ENCODE measurements around the gene PRPF6. TPM values are rescaled to one million over a fixed set of nuclear protein-coding genes. Genes with fewer than 3 reads are reported as not detected.

The PRPF6 gene
- total and polyA plus RNA-seq, 2 of the 13 experiments (the other 11 are each of a cell fraction or from before 2014, with no cell fraction given), result 63.7 to 101 TPM

DNA sequence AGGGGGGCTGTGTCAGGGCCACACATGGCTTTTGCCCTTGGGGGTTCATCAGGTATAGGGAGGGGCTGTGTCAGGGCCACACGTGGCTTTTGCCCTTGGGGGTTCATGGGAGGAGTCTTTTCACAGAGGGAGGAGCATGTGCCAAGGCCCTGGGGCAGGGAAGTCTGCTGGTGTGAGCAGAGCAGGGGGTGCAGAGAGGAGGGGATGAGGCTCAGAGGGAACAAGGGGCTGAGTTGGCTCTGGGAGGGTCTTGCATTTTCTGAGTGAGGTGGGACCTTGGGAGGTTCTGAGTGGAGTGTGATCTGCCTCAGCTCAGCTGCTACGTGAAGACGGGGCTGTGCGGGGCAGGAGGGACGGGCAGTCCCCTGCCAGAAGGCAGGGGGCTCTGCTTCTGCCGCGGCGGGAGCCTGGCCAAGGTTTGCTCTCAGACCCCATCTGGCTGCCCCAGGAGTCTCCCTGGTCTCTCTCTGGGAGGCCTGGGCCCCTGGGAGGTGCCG, 74.5 kb downstream of the PRPF6 start (continued):
- TF ChIP-seq, protein P1, sequence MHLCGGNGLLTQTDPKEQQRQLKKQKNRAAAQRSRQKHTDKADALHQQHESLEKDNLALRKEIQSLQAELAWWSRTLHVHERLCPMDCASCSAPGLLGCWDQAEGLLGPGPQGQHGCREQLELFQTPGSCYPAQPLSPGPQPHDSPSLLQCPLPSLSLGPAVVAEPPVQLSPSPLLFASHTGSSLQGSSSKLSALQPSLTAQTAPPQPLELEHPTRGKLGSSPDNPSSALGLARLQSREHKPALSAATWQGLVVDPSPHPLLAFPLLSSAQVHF (CRISPR knock-in tag; IDR thresholded peaks at IDR 0.05), result no peak
- TF ChIP-seq KDM5B (CRISPR knock-in tag; IDR thresholded peaks at IDR 0.05; ENCODE audit: borderline replicate concordance) (no peak; the same call in 1 of the 2 replicates), NKX3-1 (CRISPR knock-in tag; IDR thresholded peaks at IDR 0.05) (peak; percentile 32; the same call in 1 of the 2 replicates), DNMT1 (CRISPR knock-in tag; IDR thresholded peaks at IDR 0.05) (no peak; the same call in 1 of the 2 replicates), ZNF333 (CRISPR knock-in tag; IDR thresholded peaks at IDR 0.05; ENCODE audit: borderline replicate concordance) (peak; percentile 83; the same call in 1 of the 2 replicates), SP2 (CRISPR knock-in tag; IDR thresholded peaks at IDR 0.05) (0 out of 2 replicates have a peak, but pooled peaks have one; percentile 6), ARID2 (CRISPR knock-in tag; IDR thresholded peaks at IDR 0.05; ENCODE audit: borderline replicate concordance) (0 out of 2 replicates have a peak, but pooled peaks have one; percentile 11), DPF2 (CRISPR knock-in tag; IDR thresholded peaks at IDR 0.05; ENCODE audit: borderline replicate concordance, low read depth) (0 out of 2 replicates have a peak, but pooled peaks have one; percentile 23), TP53 (CRISPR knock-in tag; conservative IDR thresholded peaks at IDR 0.05) (0 out of 2 replicates have a peak, but pooled peaks have one; percentile 20), SNRNP70 (IDR thresholded peaks at IDR 0.05; ENCODE audit: low read depth, low read length) (no peak), ZNF263 (CRISPR knock-in tag; IDR thresholded peaks at IDR 0.05) (peak; percentile 88), ZNF629 (CRISPR knock-in tag; conservative IDR thresholded peaks at IDR 0.05) (no peak), ZNF878 (CRISPR knock-in tag; IDR thresholded peaks at IDR 0.05) (no peak), BHLHE40 (IDR thresholded peaks at IDR 0.05; ENCODE audit: low read length) (no peak), ZNF816 (CRISPR knock-in tag; IDR thresholded peaks at IDR 0.05; ENCODE audit: borderline replicate concordance) (no peak)
- TF ChIP-seq, protein P2, sequence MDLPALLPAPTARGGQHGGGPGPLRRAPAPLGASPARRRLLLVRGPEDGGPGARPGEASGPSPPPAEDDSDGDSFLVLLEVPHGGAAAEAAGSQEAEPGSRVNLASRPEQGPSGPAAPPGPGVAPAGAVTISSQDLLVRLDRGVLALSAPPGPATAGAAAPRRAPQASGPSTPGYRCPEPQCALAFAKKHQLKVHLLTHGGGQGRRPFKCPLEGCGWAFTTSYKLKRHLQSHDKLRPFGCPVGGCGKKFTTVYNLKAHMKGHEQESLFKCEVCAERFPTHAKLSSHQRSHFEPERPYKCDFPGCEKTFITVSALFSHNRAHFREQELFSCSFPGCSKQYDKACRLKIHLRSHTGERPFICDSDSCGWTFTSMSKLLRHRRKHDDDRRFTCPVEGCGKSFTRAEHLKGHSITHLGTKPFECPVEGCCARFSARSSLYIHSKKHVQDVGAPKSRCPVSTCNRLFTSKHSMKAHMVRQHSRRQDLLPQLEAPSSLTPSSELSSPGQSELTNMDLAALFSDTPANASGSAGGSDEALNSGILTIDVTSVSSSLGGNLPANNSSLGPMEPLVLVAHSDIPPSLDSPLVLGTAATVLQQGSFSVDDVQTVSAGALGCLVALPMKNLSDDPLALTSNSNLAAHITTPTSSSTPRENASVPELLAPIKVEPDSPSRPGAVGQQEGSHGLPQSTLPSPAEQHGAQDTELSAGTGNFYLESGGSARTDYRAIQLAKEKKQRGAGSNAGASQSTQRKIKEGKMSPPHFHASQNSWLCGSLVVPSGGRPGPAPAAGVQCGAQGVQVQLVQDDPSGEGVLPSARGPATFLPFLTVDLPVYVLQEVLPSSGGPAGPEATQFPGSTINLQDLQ (CRISPR knock-in tag; IDR thresholded peaks at IDR 0.05), result no peak; the same call in 1 of the 2 replicates
- TF ChIP-seq, protein P3, sequence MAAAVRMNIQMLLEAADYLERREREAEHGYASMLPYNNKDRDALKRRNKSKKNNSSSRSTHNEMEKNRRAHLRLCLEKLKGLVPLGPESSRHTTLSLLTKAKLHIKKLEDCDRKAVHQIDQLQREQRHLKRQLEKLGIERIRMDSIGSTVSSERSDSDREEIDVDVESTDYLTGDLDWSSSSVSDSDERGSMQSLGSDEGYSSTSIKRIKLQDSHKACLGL (CRISPR knock-in tag; IDR thresholded peaks at IDR 0.05), result peak; percentile 14; the same call in 1 of the 2 replicates
- TF ChIP-seq, protein P4, sequence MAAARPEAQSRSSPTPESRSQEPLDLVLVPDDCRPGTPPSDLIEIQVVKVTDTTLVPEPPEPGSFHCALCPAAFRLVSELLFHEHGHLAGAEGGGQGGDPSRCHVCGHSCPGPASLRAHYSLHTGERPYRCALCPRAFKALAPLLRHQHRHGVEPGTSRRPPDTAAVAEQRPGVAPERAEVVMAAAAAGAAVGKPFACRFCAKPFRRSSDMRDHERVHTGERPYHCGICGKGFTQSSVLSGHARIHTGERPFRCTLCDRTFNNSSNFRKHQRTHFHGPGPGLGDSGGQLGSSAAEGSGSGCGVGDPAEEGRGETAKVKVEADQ (CRISPR knock-in tag; IDR thresholded peaks at IDR 0.05; ENCODE audit: borderline replicate concordance), result no peak
- TF ChIP-seq, protein P5, sequence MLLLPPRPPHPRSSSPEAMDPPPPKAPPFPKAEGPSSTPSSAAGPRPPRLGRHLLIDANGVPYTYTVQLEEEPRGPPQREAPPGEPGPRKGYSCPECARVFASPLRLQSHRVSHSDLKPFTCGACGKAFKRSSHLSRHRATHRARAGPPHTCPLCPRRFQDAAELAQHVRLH (CRISPR knock-in tag; IDR thresholded peaks at IDR 0.05; ENCODE audit: borderline replicate concordance, low read depth), result 0 out of 2 replicates have a peak, but pooled peaks have one; percentile 4
- TF ChIP-seq, protein P6, sequence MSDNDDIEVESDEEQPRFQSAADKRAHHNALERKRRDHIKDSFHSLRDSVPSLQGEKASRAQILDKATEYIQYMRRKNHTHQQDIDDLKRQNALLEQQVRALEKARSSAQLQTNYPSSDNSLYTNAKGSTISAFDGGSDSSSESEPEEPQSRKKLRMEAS (IDR thresholded peaks at IDR 0.05), result peak; percentile 21; the same call in 1 of the 2 replicates
- TF ChIP-seq, protein P7, sequence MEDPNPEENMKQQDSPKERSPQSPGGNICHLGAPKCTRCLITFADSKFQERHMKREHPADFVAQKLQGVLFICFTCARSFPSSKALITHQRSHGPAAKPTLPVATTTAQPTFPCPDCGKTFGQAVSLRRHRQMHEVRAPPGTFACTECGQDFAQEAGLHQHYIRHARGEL (CRISPR knock-in tag; IDR thresholded peaks at IDR 0.05), result 0 out of 2 replicates have a peak, but pooled peaks have one; percentile 36

All from HepG2 (cell line).